ENCODE data around the gene ACAD11.

DNA sequence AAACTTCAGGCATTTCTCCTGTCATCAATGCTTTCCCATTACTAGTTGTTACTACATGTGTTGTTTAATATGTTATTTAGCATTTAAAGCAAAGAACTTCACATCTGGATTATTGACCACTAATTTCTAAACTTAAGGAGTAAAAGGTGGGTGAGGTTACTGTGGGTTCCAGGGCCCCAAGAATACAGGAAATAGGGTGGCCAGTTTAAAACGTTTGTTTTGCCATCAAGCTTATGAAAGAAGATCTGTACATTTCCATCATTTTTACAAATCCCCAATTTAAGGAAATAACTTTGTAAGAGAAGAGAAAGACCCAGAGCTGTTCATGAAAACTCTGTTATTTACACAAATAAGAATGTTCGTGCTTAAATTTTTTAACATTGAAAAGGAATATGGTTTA lies 117.0 kb downstream of the ACAD11 start:
- TF ChIP-seq, protein P1, sequence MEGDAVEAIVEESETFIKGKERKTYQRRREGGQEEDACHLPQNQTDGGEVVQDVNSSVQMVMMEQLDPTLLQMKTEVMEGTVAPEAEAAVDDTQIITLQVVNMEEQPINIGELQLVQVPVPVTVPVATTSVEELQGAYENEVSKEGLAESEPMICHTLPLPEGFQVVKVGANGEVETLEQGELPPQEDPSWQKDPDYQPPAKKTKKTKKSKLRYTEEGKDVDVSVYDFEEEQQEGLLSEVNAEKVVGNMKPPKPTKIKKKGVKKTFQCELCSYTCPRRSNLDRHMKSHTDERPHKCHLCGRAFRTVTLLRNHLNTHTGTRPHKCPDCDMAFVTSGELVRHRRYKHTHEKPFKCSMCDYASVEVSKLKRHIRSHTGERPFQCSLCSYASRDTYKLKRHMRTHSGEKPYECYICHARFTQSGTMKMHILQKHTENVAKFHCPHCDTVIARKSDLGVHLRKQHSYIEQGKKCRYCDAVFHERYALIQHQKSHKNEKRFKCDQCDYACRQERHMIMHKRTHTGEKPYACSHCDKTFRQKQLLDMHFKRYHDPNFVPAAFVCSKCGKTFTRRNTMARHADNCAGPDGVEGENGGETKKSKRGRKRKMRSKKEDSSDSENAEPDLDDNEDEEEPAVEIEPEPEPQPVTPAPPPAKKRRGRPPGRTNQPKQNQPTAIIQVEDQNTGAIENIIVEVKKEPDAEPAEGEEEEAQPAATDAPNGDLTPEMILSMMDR (IDR thresholded peaks at IDR 0.05): no peak
- no peak for TF ChIP-seq ZFX (IDR thresholded peaks at IDR 0.05; ENCODE audit: borderline replicate concordance)

Measured in 22Rv1 (cell line).